ENCODE results near the gene MRGPRG.
A peak's percentile ranks its signal among the peaks of the same experiment; 100 is the strongest.

Gene MRGPRG

GRCh38 chr11:3237119-3237518, 18.5 kb upstream of the MRGPRG start:
- no peak for TF ChIP-seq CTCF (IDR thresholded peaks at IDR 0.05)
- Histone ChIP-seq H3K36me3 (no peaks in the 10 kb centered on the region), H3K27me3 (peaks cover 0 to 10% of the 10 kb centered on the region in 2 donors), H3K9me3 (no peaks in the 10 kb centered on the region), H3K27ac (no peak overlapping the region), H3K4me3 (no peak overlapping the region), H3K4me1 (peaks cover 0 to 7% (median 3%) of the 10 kb centered on the region in 4 donors)
- intact Hi-C loops (cut with DNase I; ENCODE audit: low total_unique reads): no loop called here
- no peak for DNase-seq

- no peak for DNase-seq
Measured at GRCh38 chr11:3234846-3235245, 16.2 kb upstream of the MRGPRG start.

GRCh38 chr11:3232956-3233355, 14.3 kb upstream of the MRGPRG start:
- TF ChIP-seq CTCF (IDR thresholded peaks at IDR 0.05): no peak
- peaks cover 0 to 40% of the 10 kb centered on the region in 2 donors for H3K27me3 ChIP-seq
- H3K4me1 ChIP-seq: peaks cover 0 to 12% (median 6%) of the 10 kb centered on the region in 4 donors
- intact Hi-C loops (cut with DNase I; ENCODE audit: low total_unique reads): no loop called here
- no peak overlapping the region for H3K4me3 ChIP-seq
- no peak for DNase-seq
- no peaks in the 10 kb centered on the region for H3K36me3 ChIP-seq
- H3K27ac ChIP-seq: no peak overlapping the region
- H3K9me3 ChIP-seq: no peaks in the 10 kb centered on the region

More at GRCh38 chr11:3234846-3235245, 16.2 kb upstream of the MRGPRG start:
- Histone ChIP-seq H3K4me3 (no peak overlapping the region), H3K4me1 (peaks cover 0 to 12% (median 6%) of the 10 kb centered on the region in 4 donors), H3K9me3 (no peaks in the 10 kb centered on the region), H3K27me3 (peaks cover 0 to 29% of the 10 kb centered on the region in 2 donors), H3K36me3 (no peaks in the 10 kb centered on the region), H3K27ac (no peak overlapping the region)
- intact Hi-C loops (cut with DNase I; ENCODE audit: low total_unique reads): no loop called here
- TF ChIP-seq CTCF (IDR thresholded peaks at IDR 0.05): no peak

- no peak for TF ChIP-seq CTCF (IDR thresholded peaks at IDR 0.05)
- no peaks in the 10 kb centered on the region for H3K36me3 ChIP-seq
- DNase-seq: peak in 1 of 2 donors; percentile 73
- intact Hi-C loops (cut with DNase I; ENCODE audit: low total_unique reads): no loop called here
- H3K4me1 ChIP-seq: peaks cover 0 to 12% (median 6%) of the 10 kb centered on the region in 4 donors
- H3K9me3 ChIP-seq: no peaks in the 10 kb centered on the region
- H3K4me3 ChIP-seq: peak within 1 kb of the TSS; percentile 13 to 14
- H3K27ac ChIP-seq: no peak within 1 kb of the TSS
- H3K27me3 ChIP-seq: peaks cover 0 to 47% of the 10 kb centered on the region in 2 donors
Measured at GRCh38 chr11:3231851-3232744, 13.5 kb upstream of the MRGPRG start, which contains the start of gene MRGPRE. Gene MRGPRE (minus strand): TSS chr11:3232417. CDS start chr11:3228799, 3,618 bp downstream.

GRCh38 chr11:3231550-3231850, 12.9 kb upstream of the MRGPRG start:
- no peak for TF ChIP-seq CTCF (IDR thresholded peaks at IDR 0.05)
- H3K4me1 ChIP-seq: peaks cover 0 to 12% (median 6%) of the 10 kb centered on the region in 4 donors
- no peaks in the 10 kb centered on the region for H3K9me3 ChIP-seq
- no peak overlapping the region for H3K4me3 ChIP-seq
- intact Hi-C loops (cut with DNase I; ENCODE audit: low total_unique reads): no loop called here
- no peak overlapping the region for H3K27ac ChIP-seq
- peaks cover 0 to 52% of the 10 kb centered on the region in 2 donors for H3K27me3 ChIP-seq
- DNase-seq: no peak
- H3K36me3 ChIP-seq: no peaks in the 10 kb centered on the region
